Panc1 (cell line): ENCODE results near the gene TMEM253.

Experiments used
- CTCF ChIP-seq: fragments of 450-650 bp; IDR thresholded peaks from 2 replicates; pipeline ENCODE4 v1.5.1; 2017; ENCODE audit warnings: mild to moderate bottlenecking
- POLR2AphosphoS5 ChIP-seq: IDR thresholded peaks from 2 replicates; pipeline ENCODE4 v1.6.1; 2012; ENCODE audit warnings: mild to moderate bottlenecking, low read depth, low read length, moderate library complexity
- REST ChIP-seq, 2 experiments: IDR thresholded peaks; 2 replicates each; pipeline ENCODE4 v1.6.1; 2011 to 2012; ENCODE audit warnings: low read depth in 2 of 2, control low read depth in 1 of 2, low read length in 1 of 2, mild to moderate bottlenecking in 1 of 2, moderate library complexity in 1 of 2; ENCODE audit not compliant: insufficient read depth in 1 of 2
- SIN3A ChIP-seq: IDR thresholded peaks from 2 replicates; pipeline ENCODE4 v1.6.1; 2012; ENCODE audit warnings: low read depth, mild to moderate bottlenecking, low read length, moderate library complexity, borderline replicate concordance; ENCODE audit not compliant: insufficient read depth

- TF ChIP-seq CTCF (no peak), REST (IDR thresholded peaks at IDR 0.05; ENCODE audit: insufficient read depth in 1 of 2, low read depth in 2 of 2, low read length in 1 of 2) (no peak), POLR2AphosphoS5 (no peak), SIN3A (no peak)
Measured at GRCh38 chr14:21072031-21072473, 28.8 kb upstream of the TMEM253 start.
